Endometrial microvascular endothelial cells (primary cell): ENCODE measurements around the gene ISG20. TPM values are rescaled to one million over a fixed set of nuclear protein-coding genes. Genes with fewer than 3 reads are reported as not detected.
"Not testable (repeated sequence)": the region's sequence is repeated elsewhere in the genome, so short reads cannot be mapped to it uniquely, and the experiment has no call there.

Experiments
- in situ Hi-C: cut with HindIII; loops from 2 replicates; pipeline ENCODE4 v1.10.0; 2017; ENCODE audit warnings: low sequenced_read_pairs, low pct_unique_long_range_greater_than_20kb; ENCODE audit errors: inconsistent ontology term
- total RNA-seq: library from RNA; depleted of rRNA; stranded (reverse); fragments of >200 nt; gene quantifications from one replicate; pipeline ENCODE4 v1.2.3, GENCODE V29; 2015; ENCODE audit errors: inconsistent ontology term

Gene ISG20
- total RNA-seq, 1 donor from 2014 or later = 5.1 TPM

- in situ Hi-C loops = no loop called here
Measured at GRCh38 chr15:88631464-88632028, 7.3 kb upstream of the ISG20 start.

- in situ Hi-C loops = not testable (repeated sequence)
Measured at GRCh38 chr15:88632797-88633196, 6.0 kb upstream of the ISG20 start.

- in situ Hi-C loops = no loop called here
Measured at GRCh38 chr15:88634449-88634848, 4.4 kb upstream of the ISG20 start.

GRCh38 chr15:88635318-88635717 lies 3.5 kb upstream of the ISG20 start:
- in situ Hi-C loops = no loop called here

GRCh38 chr15:88636050-88636449 lies 2.8 kb upstream of the ISG20 start:
- in situ Hi-C loops = no loop called here

GRCh38 chr15:88636654-88637053 lies 2.2 kb upstream of the ISG20 start:
- in situ Hi-C loops = no loop called here

GRCh38 chr15:88637436-88637835 lies 1.4 kb upstream of the ISG20 start:
- in situ Hi-C loops = no loop called here

GRCh38 chr15:88637841-88638625 lies 783 bp upstream of the ISG20 start:
- in situ Hi-C loops = no loop called here

- in situ Hi-C loops = no loop called here
Measured at GRCh38 chr15:88641959-88642452, 3.2 kb downstream of the ISG20 start.

- in situ Hi-C loops = not testable (repeated sequence)
Measured at GRCh38 chr15:88642514-88642913, 3.7 kb downstream of the ISG20 start.

GRCh38 chr15:88644741-88645140 lies 5.9 kb downstream of the ISG20 start:
- in situ Hi-C loops = no loop called here

- in situ Hi-C loops = no loop called here
Measured at GRCh38 chr15:88645171-88646087, 6.6 kb downstream of the ISG20 start.

- in situ Hi-C loops = no loop called here
Measured at GRCh38 chr15:88646088-88646405, 7.2 kb downstream of the ISG20 start.

- in situ Hi-C loops = no loop called here
Measured at GRCh38 chr15:88646951-88647350, 8.1 kb downstream of the ISG20 start.

GRCh38 chr15:88647351-88648105 lies 8.7 kb downstream of the ISG20 start:
- in situ Hi-C loops = no loop called here

- in situ Hi-C loops = no loop called here
Measured at GRCh38 chr15:88648357-88649214, 9.8 kb downstream of the ISG20 start.

- in situ Hi-C loops = no loop called here
Measured at GRCh38 chr15:88649286-88649733, 10.5 kb downstream of the ISG20 start.
